Ovary (tissue), 9 donors: ENCODE measurements around the gene LYSMD3. TPM values are rescaled to one million over a fixed set of nuclear protein-coding genes. Genes with fewer than 3 reads are reported as not detected.

Source experiments
- DNase-seq, 5 donors: peaks; one replicate each; pipeline ENCODE4 v3.0.0-alpha.2; 2019 to 2020
- H3K27ac ChIP-seq, 2 donors: fragments of 200-600 bp; one replicate each; pipeline versions ENCODE4 v1.5.1 to v1.8.0; 2019 to 2022
- H3K27me3 ChIP-seq: fragments of 200-600 bp; one replicate; pipeline ENCODE4 v1.8.0; 2022
- H3K36me3 ChIP-seq: fragments of 200-600 bp; sonication (generic); one replicate; pipeline ENCODE4 v1.5.1; 2019
- H3K4me1 ChIP-seq: one replicate; pipeline ENCODE4 v1.8.1; 2013; ENCODE audit warnings: mild to moderate bottlenecking, moderate library complexity; ENCODE audit not compliant: insufficient read depth
- H3K4me3 ChIP-seq: fragments of 200-600 bp; sonication (generic); one replicate; pipeline ENCODE4 v1.5.1; 2017
- H3K9me3 ChIP-seq, 2 donors: fragments of 200-600 bp in 1 of 2; sonication (generic) in 1 of 2; one replicate each; pipeline versions ENCODE4 v1.5.1 to v1.8.1; 2013 to 2019; ENCODE audit warnings: mild to moderate bottlenecking in 1 of 2, moderate library complexity in 1 of 2
- CTCF ChIP-seq, 3 donors: fragments of 450-650 bp in 2 of 3; fragments of 200-600 bp in 1 of 3; IDR thresholded peaks; one replicate each; pipeline versions ENCODE4 v1.5.1 to v1.8.0; 2016 to 2022; ENCODE audit warnings: antibody characterized with exemption in 3 of 3, mild to moderate bottlenecking in 1 of 3
- EP300 ChIP-seq: sonication (generic); formaldehyde crosslinking; IDR thresholded peaks from one replicate; pipeline ENCODE4 v1.6.1; 2017; ENCODE audit warnings: antibody characterized with exemption
- POLR2A ChIP-seq: fragments of 450-650 bp; IDR thresholded peaks from one replicate; pipeline ENCODE4 v1.6.1; 2017; ENCODE audit warnings: antibody characterized with exemption, mild to moderate bottlenecking, moderate library complexity
- WGBS, 3 donors: extraction: QIAGEN DNeasy Blood & Tissue Kit in 1 of 3; methylation state at CpG; one replicate each; pipeline versions ENCODE4 v1.1.5 to v1.1.7; 2013 to 2017; 5-methylcytosine and 5-hydroxymethylcytosine counted together
- intact Hi-C, 4 donors: fragments of 100-400 bp; cut with DNase I; formaldehyde crosslinking; loops; one replicate each; pipeline versions ENCODE4 v1.11.0 to v1.15.1; 2022 to 2023
- polyA plus RNA-seq, 2 donors: library from polyadenylated mRNA; stranded (reverse); fragments of 200-250 nt in 1 of 2; fragments of 350-450 nt in 1 of 2; fragmentation: Illumina TruSeq in 1 of 2; extraction: RNeasy Lipid Tissue Mini Kit (QIAGEN cat#74804) in 1 of 2; gene quantifications; one replicate each; pipeline ENCODE4 v1.2.3, GENCODE V29; 2013 to 2014
- total RNA-seq, 7 donors: library from RNA; depleted of rRNA in 2 of 7; stranded (reverse); fragments of >200 nt in 2 of 7; fragmentation: NEBNext Ultra II Directional in 3 of 7; extraction: Animal tissue kit (Norgen Biotek cat#: 25700) in 3 of 7; gene quantifications; one replicate each; pipeline versions ENCODE4 v1.1.0 to v1.2.4, GENCODE V29; 2016 to 2023
- donor health status: DM: no; HTN: no; CAD: no; lungs with moderate emphysema.
- donor health status: DM: no; HTN: no; CAD: no.
- donor health status: Bipolar disorder and iron deficiency.
- donor health status: DM: yes; HTN: yes; CAD: no.
- donor health status: DM: no; HTN: no; CAD: no.
- donor health status: DM: yes; HTN: yes; CAD: no.

LYSMD3 gene
- total and polyA plus RNA-seq, 9 donors = 10.7 to 26.8 (median 23.0) TPM

- Histone ChIP-seq H3K4me3 (no peak overlapping the region), H3K4me1 (peaks cover 4% of the 10 kb centered on the region), H3K36me3 (no peaks in the 10 kb centered on the region), H3K27me3 (no peaks in the 10 kb centered on the region), H3K27ac (no peak overlapping the region), H3K9me3 (no peaks in the 10 kb centered on the region)
- 89 to 92% (median 90%) methylated on average over 3 of the region's 3 CpGs for WGBS, 3 donors
- TF ChIP-seq POLR2A = no peak
- no peak for TF ChIP-seq CTCF (IDR thresholded peaks at IDR 0.05)
- TF ChIP-seq EP300 = no peak
- no peak for DNase-seq
- intact Hi-C loops = loop anchor here in 1 of 4 donors (10.0 kb wide), 1 partner anchor 48 kb away; the partner anchor contains the start of gene LYSMD3
Observed at GRCh38 chr5:90476391-90476790, 53.0 kb downstream of the LYSMD3 start.

GRCh38 chr5:90475436-90475980 is 53.9 kb downstream of the LYSMD3 start:
- Histone ChIP-seq H3K27ac (no peak overlapping the region), H3K9me3 (no peaks in the 10 kb centered on the region), H3K4me1 (peaks cover 4% of the 10 kb centered on the region), H3K36me3 (no peaks in the 10 kb centered on the region), H3K4me3 (no peak overlapping the region), H3K27me3 (no peaks in the 10 kb centered on the region)
- WGBS, 3 donors = 61 to 78% (median 63%) methylated on average over 17 of the region's 17 CpGs
- intact Hi-C loops = loop anchor here in 1 of 4 donors (10.0 kb wide), 1 partner anchor 49 kb away; the partner anchor contains the start of gene LYSMD3
- no peak for TF ChIP-seq CTCF (IDR thresholded peaks at IDR 0.05)
- no peak for TF ChIP-seq POLR2A
- TF ChIP-seq EP300 = no peak
- DNase-seq = peak in 2 of 5 donors; percentile 19 to 23

GRCh38 chr5:90474235-90475107 is 54.9 kb downstream of the LYSMD3 start, which contains the start of the genes MBLAC2 and POLR3G:
MBLAC2 (minus strand) TSS chr5:90474771; CDS start chr5:90474292, 479 bp downstream.
POLR3G (plus strand) TSS chr5:90474864; CDS start chr5:90485568, 10,704 bp downstream.
- peaks cover 4% of the 10 kb centered on the region for H3K4me1 ChIP-seq
- DNase-seq = peak; percentile 92 to 95 (median 94)
- no peaks in the 10 kb centered on the region for H3K27me3 ChIP-seq
- H3K4me3 ChIP-seq = peak within 1 kb of the TSS; percentile 55
- peak within 1 kb of the TSS in 1 of 2 donors; percentile 73 for H3K27ac ChIP-seq
- intact Hi-C loops = loop anchor here in 1 of 4 donors (10.0 kb wide), 1 partner anchor 50 kb away; the partner anchor contains the start of gene LYSMD3
- no peaks in the 10 kb centered on the region for H3K36me3 ChIP-seq
- TF ChIP-seq CTCF (IDR thresholded peaks at IDR 0.05) (peak; percentile 48 to 64 (median 60)), EP300 (no peak), POLR2A (peak; percentile 31)
- no peaks in the 10 kb centered on the region for H3K9me3 ChIP-seq
- 0 to 1% (median 1%) methylated on average over 70 to 73 of the region's 73 CpGs for WGBS, 3 donors

- Histone ChIP-seq H3K27me3 (no peaks in the 10 kb centered on the region), H3K4me3 (peak overlapping the region; percentile 55), H3K36me3 (no peaks in the 10 kb centered on the region), H3K9me3 (no peaks in the 10 kb centered on the region), H3K27ac (peak overlapping the region in 1 of 2 donors; percentile 73), H3K4me1 (peaks cover 4% of the 10 kb centered on the region)
- TF ChIP-seq EP300 (no peak), CTCF (IDR thresholded peaks at IDR 0.05) (no peak), POLR2A (no peak)
- WGBS, 3 donors = 1% methylated on average over 34 to 56 of the region's 56 CpGs
- intact Hi-C loops = loop anchor here in 1 of 4 donors (10.0 kb wide), 1 partner anchor 51 kb away; the partner anchor contains the start of gene LYSMD3
- DNase-seq = peak in 1 of 5 donors; percentile 10
Observed at GRCh38 chr5:90473396-90474234, 55.8 kb downstream of the LYSMD3 start.
